ENCODE data around the gene MUC5AC.

MUC5AC gene

GRCh38 chr11:1121813-1122663, 35.7 kb upstream of the MUC5AC start:
- DNase-seq (ENCODE audit: low read depth), result no peak

DNA sequence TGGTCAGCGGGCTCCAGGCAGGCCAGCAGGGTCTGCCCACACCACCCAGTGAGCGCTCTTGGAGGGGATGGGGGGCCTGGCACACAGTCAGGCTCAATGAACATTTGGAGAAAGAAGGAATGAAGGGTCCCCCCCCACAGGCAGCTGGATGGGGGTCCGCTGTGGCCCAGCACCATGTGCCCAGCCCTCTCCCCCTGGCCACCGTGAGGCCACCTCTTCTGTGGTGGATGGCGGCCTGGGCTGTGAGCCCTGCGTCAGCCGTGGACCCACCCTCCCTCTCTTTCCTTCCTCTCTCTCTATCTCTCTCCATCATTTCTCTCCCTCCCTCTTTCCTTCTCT, 35.1 kb upstream of the MUC5AC start:
- no peak for DNase-seq (ENCODE audit: low read depth)

DNA sequence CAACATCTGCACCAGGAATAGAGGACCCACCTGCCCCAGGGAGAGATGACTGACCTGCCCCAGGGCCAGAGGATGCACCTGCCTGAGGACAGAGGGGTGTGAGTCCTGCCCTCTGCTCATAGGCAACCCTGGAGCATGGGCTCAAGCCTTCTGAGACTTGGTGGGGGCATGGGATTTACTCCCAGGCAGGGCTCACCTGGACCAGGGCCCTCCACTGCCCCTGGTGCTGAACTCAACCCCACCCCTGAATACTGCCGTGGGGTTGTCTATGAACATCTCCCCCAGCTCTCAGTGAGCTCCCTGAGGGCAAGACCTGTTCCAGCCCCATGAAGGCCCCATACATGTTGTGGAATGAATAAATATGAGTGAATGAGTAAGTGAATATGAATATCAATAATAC, 33.8 kb upstream of the MUC5AC start:
- DNase-seq (ENCODE audit: low read depth), result no peak

DNA sequence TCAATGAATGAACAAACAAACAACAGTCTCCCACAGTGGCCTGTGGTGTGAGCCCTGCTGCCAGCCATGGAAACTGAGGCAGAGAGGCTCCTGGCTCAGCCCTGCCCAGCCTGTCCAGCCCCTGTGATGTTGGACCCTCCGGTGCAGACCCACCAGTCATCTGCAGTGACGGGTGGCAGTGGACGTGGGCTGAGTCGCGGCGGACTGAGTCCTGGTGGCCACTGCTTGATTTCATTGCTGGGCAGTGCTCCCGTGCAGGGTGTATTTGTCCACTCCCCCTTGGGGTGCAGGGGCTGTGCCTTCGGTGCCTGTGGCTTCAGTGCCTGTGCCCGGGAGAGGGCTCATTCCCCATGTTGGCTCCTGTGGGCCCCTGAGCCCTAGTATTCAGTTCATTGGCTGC, 31.9 kb upstream of the MUC5AC start:
- no peak for DNase-seq (ENCODE audit: low read depth)

- no peak for DNase-seq (ENCODE audit: low read depth)
Observed at GRCh38 chr11:1126491-1126926, 31.2 kb upstream of the MUC5AC start.

DNA sequence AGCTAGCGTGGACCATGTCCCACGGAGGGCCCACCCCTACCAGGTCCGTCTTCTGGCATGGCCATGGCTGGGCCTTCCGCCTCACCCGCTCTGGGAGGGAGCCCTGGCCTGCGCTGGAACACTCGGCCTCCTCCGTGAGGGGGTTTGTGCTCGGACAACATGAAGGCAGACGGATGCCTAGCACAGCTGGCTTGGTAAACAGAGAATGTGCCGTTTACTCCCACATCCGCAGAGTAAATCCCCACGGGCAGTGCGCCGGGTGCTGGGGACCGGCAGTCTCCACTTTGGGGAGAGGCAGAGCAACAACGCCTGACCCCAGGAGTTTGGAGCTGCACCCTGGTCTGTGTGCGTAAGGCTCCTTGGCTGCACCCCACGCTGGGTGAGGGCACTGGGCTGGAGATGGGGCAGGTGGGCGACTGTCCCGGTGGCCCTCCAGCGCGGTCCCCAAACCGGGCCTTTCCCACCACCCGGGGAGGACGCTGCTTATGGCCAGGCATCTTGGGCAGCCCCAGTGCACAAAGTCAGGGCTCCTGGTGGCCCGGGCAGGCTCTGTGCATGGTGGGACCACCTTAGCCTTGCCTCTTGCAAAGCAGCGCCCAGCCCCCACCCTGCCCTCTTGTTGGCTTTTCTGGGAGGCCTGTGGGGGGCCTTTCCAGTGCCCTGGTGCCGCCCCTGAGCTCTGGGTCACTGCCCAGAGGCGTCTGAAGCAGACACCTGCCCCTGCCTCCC, 30.7 kb upstream of the MUC5AC start:
- no peak for DNase-seq (ENCODE audit: low read depth)

- DNase-seq (ENCODE audit: low read depth), result no peak
Observed at GRCh38 chr11:1127664-1128162, 30.0 kb upstream of the MUC5AC start.

DNA sequence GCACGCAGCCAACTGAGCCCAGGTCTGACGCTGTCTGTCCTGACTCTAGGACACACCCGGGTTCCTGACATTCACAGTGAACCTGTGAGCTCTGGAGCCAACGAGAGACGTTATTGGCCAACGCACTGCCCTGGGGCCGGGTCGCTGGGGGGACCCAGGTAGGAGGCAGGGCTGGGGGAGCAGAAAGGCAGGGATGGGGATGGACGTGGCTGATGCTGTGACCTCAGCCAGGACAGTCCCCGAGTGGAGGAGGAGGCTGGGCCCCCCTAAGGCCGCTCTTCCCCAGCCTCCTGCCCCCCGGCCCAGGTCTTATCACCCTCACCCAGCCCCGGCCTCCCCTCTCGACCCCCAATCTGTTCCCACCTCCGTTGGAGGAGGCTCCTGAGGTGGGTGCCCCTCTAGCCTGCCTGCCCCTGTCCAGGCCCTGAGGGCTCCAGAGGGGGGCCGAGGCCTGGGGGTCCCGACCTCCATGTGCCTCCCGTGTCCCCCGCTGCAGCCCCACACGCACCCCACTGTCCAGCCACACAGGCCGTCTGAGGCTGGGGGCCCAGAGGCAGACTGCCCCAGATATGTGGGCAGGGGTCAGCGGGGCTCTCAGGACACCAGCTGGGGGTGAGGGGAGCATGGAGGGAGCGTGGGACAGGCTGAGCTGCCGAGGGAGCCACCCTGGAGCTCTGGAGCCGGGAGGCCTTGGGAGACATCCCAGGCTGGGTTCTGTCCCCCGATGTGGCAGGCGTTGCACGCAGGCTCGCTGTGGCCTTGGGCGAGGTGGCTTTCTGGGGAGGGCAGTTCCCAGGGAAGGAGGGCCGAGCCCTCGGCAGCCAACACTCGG, 29.2 kb upstream of the MUC5AC start:
- no peak for DNase-seq (ENCODE audit: low read depth)

DNA sequence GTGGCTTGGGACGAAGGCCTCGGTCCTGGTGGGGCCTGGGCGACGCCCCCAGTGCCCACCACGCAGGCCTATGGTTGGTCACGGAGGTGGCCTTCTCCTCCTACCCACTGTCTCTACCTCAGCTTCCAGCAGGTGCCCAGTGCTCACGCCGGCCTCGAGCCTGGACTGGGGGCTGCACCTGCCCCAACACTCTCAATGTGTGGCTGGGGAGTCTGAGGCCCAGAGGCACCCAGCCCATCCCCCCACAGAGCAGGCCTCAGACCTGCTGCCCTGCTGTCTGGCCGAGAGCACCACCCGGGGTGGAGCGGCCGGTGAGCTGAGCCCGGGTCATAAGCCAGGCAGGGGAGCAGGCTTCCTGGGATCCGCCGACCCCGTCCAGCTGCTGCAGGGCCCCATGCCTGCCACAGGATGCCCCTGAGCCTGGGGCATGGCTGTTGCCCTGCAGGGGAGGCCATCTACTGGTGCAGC, 28.6 kb upstream of the MUC5AC start:
- DNase-seq (ENCODE audit: low read depth), result no peak

- no peak for DNase-seq (ENCODE audit: low read depth)
Observed at GRCh38 chr11:1129611-1130160, 28.1 kb upstream of the MUC5AC start.

DNA sequence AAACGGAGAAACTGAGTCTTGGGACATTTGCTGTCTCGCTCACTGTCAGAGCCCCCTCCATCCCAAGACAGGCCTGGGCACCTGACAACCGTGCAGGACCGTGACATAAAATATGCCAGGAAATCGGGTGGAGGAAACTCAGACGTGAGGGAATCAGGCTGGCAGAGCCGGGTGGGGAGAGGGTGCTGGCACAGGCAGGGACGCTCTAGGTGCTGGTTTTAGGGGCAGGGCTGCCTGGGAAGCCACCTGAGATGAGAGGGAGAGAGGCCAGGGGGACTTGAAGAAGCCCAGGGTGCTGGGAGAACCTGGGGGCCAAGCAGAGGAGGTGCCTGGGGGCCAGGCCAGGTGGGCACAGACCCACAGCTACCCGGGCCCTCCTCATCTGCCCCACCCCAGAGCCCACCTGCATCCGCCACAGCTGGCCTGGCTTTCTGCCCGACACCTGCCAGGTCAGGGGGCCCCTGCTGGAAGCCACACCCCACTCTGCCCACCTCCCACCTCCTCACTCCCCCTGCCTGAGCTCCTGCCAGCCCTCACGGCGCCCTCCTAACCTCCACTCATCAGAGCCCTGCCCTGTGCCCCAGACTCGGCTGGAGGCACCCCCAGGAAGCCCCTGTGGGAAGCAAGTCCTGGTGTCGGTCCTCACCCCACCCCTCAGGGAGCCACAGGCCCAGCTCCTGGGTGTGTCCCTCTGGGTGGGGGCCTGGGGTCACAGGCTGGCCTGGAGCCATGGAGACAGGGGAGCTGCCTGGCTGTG, 27.3 kb upstream of the MUC5AC start:
- DNase-seq (ENCODE audit: low read depth), result no peak

- DNase-seq (ENCODE audit: low read depth), result no peak
Observed at GRCh38 chr11:1131033-1131911, 26.5 kb upstream of the MUC5AC start.

DNA sequence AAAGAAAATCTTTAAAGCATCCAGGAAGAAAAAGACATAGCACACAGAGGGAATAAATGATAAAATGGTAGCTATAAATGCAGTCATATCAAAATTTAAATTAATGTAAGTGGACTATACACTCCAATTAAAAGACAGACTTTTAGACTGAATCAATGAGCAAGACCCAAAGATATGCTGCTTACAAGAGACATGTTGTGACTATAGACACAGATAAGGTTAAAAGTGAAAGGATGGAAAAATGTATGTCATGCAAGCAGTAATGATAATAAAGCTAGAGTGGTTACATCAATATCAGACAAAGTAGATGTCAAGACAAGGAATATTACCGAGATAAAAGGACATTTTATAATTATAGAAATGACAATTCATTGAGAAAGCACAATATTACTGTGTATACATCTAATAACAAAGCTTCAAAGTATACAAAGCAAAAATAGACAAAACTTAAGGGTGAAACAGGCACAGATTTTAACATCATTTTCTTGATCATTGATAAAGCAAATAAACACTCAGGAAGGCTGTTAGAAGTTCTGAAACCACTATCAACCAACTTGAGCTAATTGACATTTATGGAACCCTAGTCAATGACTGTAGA, 22.8 kb upstream of the MUC5AC start:
- no peak for DNase-seq (ENCODE audit: low read depth)

DNA sequence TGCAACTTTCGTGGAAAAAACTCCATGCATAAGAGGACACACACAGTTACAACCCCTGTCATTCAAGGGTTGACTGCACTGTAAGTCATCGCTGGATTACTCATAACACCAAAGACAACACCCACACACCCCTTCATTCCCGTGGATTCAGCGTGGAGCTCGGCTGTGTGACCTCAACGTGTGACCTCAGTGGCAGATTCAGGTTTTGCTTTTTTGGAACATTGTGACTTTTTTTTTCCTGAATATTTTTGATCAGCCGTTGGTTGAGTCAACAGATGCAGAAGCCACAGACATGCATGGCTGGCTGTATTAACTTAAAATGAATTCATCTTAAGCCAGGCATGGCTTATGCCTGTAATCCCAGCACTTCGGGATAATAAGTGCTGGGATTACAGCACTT, 19.7 kb upstream of the MUC5AC start:
- DNase-seq (ENCODE audit: low read depth), result no peak

DNA sequence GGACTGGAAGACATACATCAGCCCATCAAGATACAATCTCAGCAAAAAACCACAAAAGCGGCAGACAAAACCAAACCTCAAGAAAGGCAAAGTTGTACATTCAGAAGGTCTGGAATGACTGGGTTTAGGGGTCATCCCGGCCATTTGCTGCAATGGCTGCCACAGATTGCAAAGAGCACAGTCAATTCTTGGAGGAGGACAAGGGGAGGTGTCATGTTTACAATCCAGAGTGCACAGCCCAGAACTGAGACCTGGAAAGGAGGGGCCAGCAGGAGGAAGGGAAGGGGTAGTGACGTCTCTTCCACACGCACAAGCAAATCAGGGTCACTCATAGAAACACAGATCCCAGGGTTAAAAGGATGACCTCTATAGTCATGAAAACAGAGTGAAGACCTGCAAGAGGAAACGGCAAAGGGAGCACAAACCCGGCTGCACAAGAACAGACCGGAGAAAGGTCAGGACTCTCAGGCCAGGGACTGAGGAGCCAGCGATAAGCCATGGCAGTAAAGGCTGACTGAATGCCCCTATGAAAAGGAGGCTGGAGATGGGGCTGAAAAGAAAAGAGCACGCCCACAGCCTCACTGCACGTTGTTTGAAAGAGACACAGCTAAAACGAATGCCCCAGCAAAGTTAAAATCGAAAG, 18.2 kb upstream of the MUC5AC start:
- DNase-seq (ENCODE audit: low read depth), result no peak

GRCh38 chr11:1140642-1141490, 16.9 kb upstream of the MUC5AC start:
- DNase-seq (ENCODE audit: low read depth), result no peak

DNA sequence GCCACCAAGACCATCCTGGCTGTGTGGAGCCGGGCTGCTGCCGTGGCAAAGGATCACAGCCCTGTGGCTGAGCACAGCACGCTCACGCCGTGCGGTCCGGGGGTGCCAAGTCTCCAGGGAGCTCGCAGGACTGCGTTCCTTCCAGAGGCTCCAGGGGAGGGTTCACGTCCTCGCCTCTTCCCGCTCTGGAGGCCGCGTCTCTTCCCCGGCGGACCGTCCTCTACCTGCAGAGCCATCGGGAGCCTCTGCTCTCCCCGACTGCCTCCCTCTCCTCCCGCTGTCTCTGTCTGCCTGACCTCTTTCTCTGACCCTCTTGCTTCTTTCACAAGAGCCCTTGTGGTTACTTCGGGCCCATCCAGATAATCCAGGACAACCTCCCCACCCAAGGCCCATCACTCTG, 11.4 kb upstream of the MUC5AC start:
- DNase-seq (ENCODE audit: low read depth), result no peak

- no peak for DNase-seq (ENCODE audit: low read depth)
Observed at GRCh38 chr11:1147792-1148191, 10.0 kb upstream of the MUC5AC start.

Data from GM04503 (cell line).